CD4-positive, CD25-positive, alpha-beta regulatory T cell (primary cell): ENCODE results near the gene MAPK8IP1. TPM values are rescaled to one million over a fixed set of nuclear protein-coding genes. Genes with fewer than 3 reads are reported as not detected.
A peak's percentile ranks its signal among the peaks of the same experiment; 100 is the strongest.

Experiments used
- ATAC-seq, 2 donors: fragments of 150-1000 bp; cut with Tn5 transposase; one replicate each; pipeline ENCODE4 v1.10.0; 2021; ENCODE audit warnings: low read depth in 2 of 2, moderate number of reproducible peaks in 2 of 2, moderate library complexity in 1 of 2
- DNase-seq, 3 donors: peaks; one replicate each; pipeline versions ENCODE4 v3.0.0 to v3.0.0-alpha.2; 2012 to 2022; ENCODE audit warnings: mixed read lengths in 1 of 3
- H3K27ac ChIP-seq: one replicate; pipeline ENCODE4 v1.7.0; 2013; ENCODE audit warnings: mild to moderate bottlenecking, low read length; ENCODE audit not compliant: insufficient read depth, poor library complexity, severe bottlenecking
- H3K27me3 ChIP-seq: one replicate; pipeline ENCODE4 v1.7.0; 2013; ENCODE audit warnings: low read length; ENCODE audit not compliant: control insufficient read depth, insufficient read depth
- H3K36me3 ChIP-seq: one replicate; pipeline ENCODE4 v1.7.0; 2013; ENCODE audit warnings: mild to moderate bottlenecking, low read length, moderate library complexity; ENCODE audit not compliant: control insufficient read depth, insufficient read depth
- H3K4me1 ChIP-seq: 2 replicates; pipeline ENCODE4 v1.7.0; 2013; ENCODE audit warnings: mild to moderate bottlenecking, low read length; ENCODE audit not compliant: insufficient read depth, control insufficient read depth, poor library complexity, severe bottlenecking
- H3K4me3 ChIP-seq: one replicate; pipeline ENCODE4 v1.7.0; 2013; ENCODE audit warnings: low read depth, mild to moderate bottlenecking, low read length, moderate library complexity
- H3K9me3 ChIP-seq, 2 experiments: 1 replicate in 1 of 2; 2 replicates in 1 of 2; pipeline ENCODE4 v1.7.0; 2013; ENCODE audit warnings: low read length in 2 of 2, mild to moderate bottlenecking in 1 of 2, moderate library complexity in 1 of 2; ENCODE audit not compliant: control insufficient read depth in 2 of 2
- H3K27ac Mint-ChIP-seq, 3 donors: one replicate each; pipeline ENCODE4 v1.8.0; 2020 to 2022; ENCODE audit warnings: mild to moderate bottlenecking in 3 of 3, mixed read lengths in 3 of 3, moderate library complexity in 2 of 3
- H3K27me3 Mint-ChIP-seq: one replicate; pipeline ENCODE4 v1.8.0; 2022; ENCODE audit warnings: mild to moderate bottlenecking, mixed read lengths
- H3K36me3 Mint-ChIP-seq: one replicate; pipeline ENCODE4 v1.8.0; 2020; ENCODE audit warnings: mixed read lengths
- H3K4me1 Mint-ChIP-seq, 4 donors: one replicate each; pipeline ENCODE4 v1.8.0; 2020 to 2022; ENCODE audit warnings: mixed read lengths in 4 of 4, mild to moderate bottlenecking in 1 of 4
- H3K4me3 Mint-ChIP-seq, 4 donors: one replicate each; pipeline ENCODE4 v1.8.0; 2020 to 2022; ENCODE audit warnings: mild to moderate bottlenecking in 4 of 4, mixed read lengths in 4 of 4, moderate library complexity in 3 of 4
- H3K9me3 Mint-ChIP-seq, 7 donors: one replicate each; pipeline ENCODE4 v1.8.0; 2020 to 2022; ENCODE audit warnings: mixed read lengths in 7 of 7, mild to moderate bottlenecking in 3 of 7, moderate library complexity in 2 of 7
- polyA plus RNA-seq, 4 donors: library from polyadenylated mRNA; unstranded; fragments of 300-500 nt; fragmentation: Illumina TruSeq; gene quantifications; one replicate each; pipeline ENCODE4 v1.2.3, GENCODE V29; 2021
- total RNA-seq: library from RNA; stranded (reverse); gene quantifications from one replicate; pipeline ENCODE4 v1.2.3, GENCODE V29; 2022

MAPK8IP1 gene
- total and polyA plus RNA-seq, 5 donors from 2014 or later: 0.18 to 4.1 TPM; not detected in 3

DNA sequence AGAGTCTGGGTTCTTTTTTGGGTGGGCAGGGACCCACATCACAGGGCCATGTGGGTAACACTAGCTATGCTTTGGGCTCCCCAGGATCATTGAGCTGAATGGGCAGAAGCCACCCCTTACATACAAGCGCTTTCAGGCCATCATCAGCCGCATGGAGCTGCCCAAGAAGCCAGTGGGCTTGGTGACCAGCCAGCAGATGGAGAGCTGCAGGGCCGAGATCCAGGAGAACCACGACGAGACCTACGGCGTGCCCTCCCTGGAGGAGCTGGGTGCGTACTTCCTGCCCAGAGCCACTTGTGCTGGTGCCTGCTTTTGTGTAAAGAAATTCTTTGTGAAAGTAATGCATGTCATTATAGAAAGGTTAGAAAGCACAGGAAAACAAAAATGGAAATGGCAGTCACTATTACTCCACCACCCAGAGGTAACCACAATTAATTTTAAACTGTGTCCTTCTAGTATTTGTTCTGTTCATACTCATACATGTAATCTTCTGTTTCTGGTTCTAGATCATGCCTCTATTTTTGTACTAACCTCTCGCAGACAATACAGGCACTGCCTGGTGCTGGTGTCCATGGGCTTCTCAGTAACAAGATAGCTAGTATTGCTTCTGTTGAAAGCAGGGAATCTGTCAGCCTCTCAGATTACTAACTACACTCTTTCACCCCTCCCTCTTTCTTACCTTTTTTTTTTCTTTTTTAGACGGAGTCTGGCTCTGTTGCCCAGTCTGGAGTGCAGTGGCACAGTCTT lies 24.5 kb upstream of the MAPK8IP1 start:
- Histone ChIP-seq H3K27ac (no peak overlapping the region), H3K4me3 (no peak overlapping the region), H3K4me1 (no peaks in the 10 kb centered on the region), H3K36me3 (peaks cover 96% of the 10 kb centered on the region), H3K9me3 (no peaks in the 10 kb centered on the region), H3K27me3 (no peaks in the 10 kb centered on the region)
- Mint-ChIP-seq H3K36me3 (peaks cover 64% of the 10 kb centered on the region), H3K27ac (no peak overlapping the region), H3K9me3 (no peaks in the 10 kb centered on the region), H3K4me3 (no peak overlapping the region), H3K4me1 (peaks cover 0 to 6% (median 1%) of the 10 kb centered on the region in 4 donors), H3K27me3 (no peaks in the 10 kb centered on the region)
- no peak for ATAC-seq
- DNase-seq: no peak

- Histone ChIP-seq H3K36me3 (peaks cover 97% of the 10 kb centered on the region), H3K4me1 (no peaks in the 10 kb centered on the region), H3K27me3 (no peaks in the 10 kb centered on the region), H3K27ac (no peak overlapping the region), H3K9me3 (no peaks in the 10 kb centered on the region), H3K4me3 (no peak overlapping the region)
- ATAC-seq (no peak), DNase-seq (no peak)
- Mint-ChIP-seq H3K4me1 (no peaks in the 10 kb centered on the region), H3K27me3 (no peaks in the 10 kb centered on the region), H3K4me3 (no peak overlapping the region), H3K36me3 (peaks cover 65% of the 10 kb centered on the region), H3K9me3 (no peaks in the 10 kb centered on the region), H3K27ac (no peak overlapping the region)
These were observed 21.4 kb upstream of the MAPK8IP1 start for GRCh38 chr11:45864041-45864440.

GRCh38 chr11:45869551-45869950 lies 15.9 kb upstream of the MAPK8IP1 start:
- H3K27ac ChIP-seq: no peak overlapping the region
- no peak overlapping the region for H3K4me3 Mint-ChIP-seq
- H3K27ac Mint-ChIP-seq: no peak overlapping the region
- H3K9me3 ChIP-seq: no peaks in the 10 kb centered on the region
- no peaks in the 10 kb centered on the region for H3K27me3 ChIP-seq
- DNase-seq (no peak), ATAC-seq (no peak)
- no peaks in the 10 kb centered on the region for H3K27me3 Mint-ChIP-seq
- H3K4me1 ChIP-seq: no peaks in the 10 kb centered on the region
- H3K4me1 Mint-ChIP-seq: no peaks in the 10 kb centered on the region
- peaks cover 56% of the 10 kb centered on the region for H3K36me3 Mint-ChIP-seq
- H3K36me3 ChIP-seq: peaks cover 87% of the 10 kb centered on the region
- no peaks in the 10 kb centered on the region for H3K9me3 Mint-ChIP-seq
- no peak overlapping the region for H3K4me3 ChIP-seq

GRCh38 chr11:45870706-45871105 lies 14.7 kb upstream of the MAPK8IP1 start:
- H3K4me3 ChIP-seq: no peak overlapping the region
- Mint-ChIP-seq H3K27me3 (no peaks in the 10 kb centered on the region), H3K4me1 (no peaks in the 10 kb centered on the region), H3K4me3 (no peak overlapping the region), H3K9me3 (no peaks in the 10 kb centered on the region), H3K36me3 (peaks cover 54% of the 10 kb centered on the region), H3K27ac (no peak overlapping the region)
- no peak for ATAC-seq
- no peaks in the 10 kb centered on the region for H3K4me1 ChIP-seq
- H3K27ac ChIP-seq: no peak overlapping the region
- H3K36me3 ChIP-seq: peaks cover 84% of the 10 kb centered on the region
- H3K27me3 ChIP-seq: no peaks in the 10 kb centered on the region
- no peaks in the 10 kb centered on the region for H3K9me3 ChIP-seq
- DNase-seq: no peak

GRCh38 chr11:45871638-45872037 lies 13.8 kb upstream of the MAPK8IP1 start:
- Histone ChIP-seq H3K4me3 (no peak overlapping the region), H3K9me3 (no peaks in the 10 kb centered on the region), H3K27ac (no peak overlapping the region), H3K27me3 (no peaks in the 10 kb centered on the region), H3K4me1 (no peaks in the 10 kb centered on the region), H3K36me3 (peaks cover 83% of the 10 kb centered on the region)
- no peak overlapping the region for H3K27ac Mint-ChIP-seq
- H3K9me3 Mint-ChIP-seq: no peaks in the 10 kb centered on the region
- peaks cover 54% of the 10 kb centered on the region for H3K36me3 Mint-ChIP-seq
- H3K27me3 Mint-ChIP-seq: no peaks in the 10 kb centered on the region
- ATAC-seq (no peak), DNase-seq (no peak)
- H3K4me3 Mint-ChIP-seq: no peak overlapping the region
- H3K4me1 Mint-ChIP-seq: no peaks in the 10 kb centered on the region

DNA sequence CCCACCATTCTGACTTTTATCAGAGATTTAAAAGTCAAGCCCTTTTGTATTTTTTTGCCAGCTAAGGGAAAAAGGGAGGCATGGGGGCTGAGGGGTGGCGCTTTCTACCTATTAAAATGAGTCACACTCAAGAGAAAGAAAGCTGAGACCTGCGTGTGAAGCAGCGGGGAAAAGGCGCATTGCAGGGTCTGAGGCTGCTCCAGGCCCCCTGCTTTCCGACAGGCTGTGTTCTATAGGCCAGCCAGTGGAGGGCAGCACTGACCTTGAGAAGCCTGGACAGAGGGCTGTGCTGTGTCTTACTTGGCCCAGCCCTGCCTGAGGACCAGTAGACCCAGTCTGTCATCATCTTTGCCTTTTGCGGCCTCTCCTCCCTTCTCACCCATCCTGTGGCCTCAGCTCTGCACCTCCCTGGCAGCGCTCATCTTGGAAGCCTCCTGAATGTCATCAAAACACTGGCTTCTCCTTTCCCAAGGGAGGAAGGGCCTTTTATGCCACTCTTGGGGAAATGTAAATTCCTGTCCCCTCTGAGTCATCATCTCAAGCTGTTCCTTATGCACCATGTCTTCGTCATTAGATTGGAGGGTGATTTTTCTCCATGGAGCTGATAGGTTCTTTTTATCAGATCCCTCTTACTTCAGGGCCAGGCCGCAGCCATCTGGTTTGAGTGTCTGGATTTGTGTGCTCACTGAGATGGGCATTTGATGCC lies 12.6 kb upstream of the MAPK8IP1 start:
- DNase-seq (peak in 2 of 3 donors; percentile 30 to 43), ATAC-seq (peak; percentile 38 to 58)
- Histone ChIP-seq H3K4me1 (no peaks in the 10 kb centered on the region), H3K9me3 (no peaks in the 10 kb centered on the region), H3K27ac (no peak overlapping the region), H3K36me3 (peaks cover 83% of the 10 kb centered on the region), H3K27me3 (no peaks in the 10 kb centered on the region), H3K4me3 (no peak overlapping the region)
- H3K4me3 Mint-ChIP-seq: no peak overlapping the region
- H3K36me3 Mint-ChIP-seq: peaks cover 62% of the 10 kb centered on the region
- H3K27me3 Mint-ChIP-seq: no peaks in the 10 kb centered on the region
- no peaks in the 10 kb centered on the region for H3K4me1 Mint-ChIP-seq
- no peaks in the 10 kb centered on the region for H3K9me3 Mint-ChIP-seq
- H3K27ac Mint-ChIP-seq: peak overlapping the region in 1 of 3 donors; percentile 48

GRCh38 chr11:45876401-45876800 lies 9.1 kb upstream of the MAPK8IP1 start:
- H3K27ac Mint-ChIP-seq: no peak overlapping the region
- Histone ChIP-seq H3K4me1 (no peaks in the 10 kb centered on the region), H3K27me3 (no peaks in the 10 kb centered on the region), H3K9me3 (no peaks in the 10 kb centered on the region), H3K27ac (no peak overlapping the region), H3K36me3 (peaks cover 70% of the 10 kb centered on the region), H3K4me3 (no peak overlapping the region)
- H3K27me3 Mint-ChIP-seq: no peaks in the 10 kb centered on the region
- no peaks in the 10 kb centered on the region for H3K4me1 Mint-ChIP-seq
- no peak overlapping the region for H3K4me3 Mint-ChIP-seq
- H3K9me3 Mint-ChIP-seq: no peaks in the 10 kb centered on the region
- peaks cover 67% of the 10 kb centered on the region for H3K36me3 Mint-ChIP-seq
- no peak for DNase-seq
- ATAC-seq: no peak

GRCh38 chr11:45877221-45877620 lies 8.2 kb upstream of the MAPK8IP1 start:
- no peak for DNase-seq
- peaks cover 70% of the 10 kb centered on the region for H3K36me3 ChIP-seq
- Mint-ChIP-seq H3K36me3 (peaks cover 68% of the 10 kb centered on the region), H3K4me3 (no peak overlapping the region), H3K4me1 (no peaks in the 10 kb centered on the region), H3K9me3 (no peaks in the 10 kb centered on the region), H3K27ac (no peak overlapping the region), H3K27me3 (no peaks in the 10 kb centered on the region)
- ATAC-seq: no peak
- H3K9me3 ChIP-seq: no peaks in the 10 kb centered on the region
- no peaks in the 10 kb centered on the region for H3K27me3 ChIP-seq
- no peak overlapping the region for H3K4me3 ChIP-seq
- no peak overlapping the region for H3K27ac ChIP-seq
- no peaks in the 10 kb centered on the region for H3K4me1 ChIP-seq
